ENCODE data around the gene SLN. TPM values are rescaled to one million over a fixed set of nuclear protein-coding genes. Genes with fewer than 3 reads are reported as not detected.

The SLN gene
- polyA plus RNA-seq, 5 donors = 0.30 to 92.3 (median 1.8) TPM; not detected in 1

GRCh38 chr11:107720303-107720774 lies 8.5 kb upstream of the SLN start:
- no peak for DNase-seq

GRCh38 chr11:107719557-107720302 lies 7.9 kb upstream of the SLN start:
- DNase-seq = no peak

- DNase-seq = no peak
Observed at GRCh38 chr11:107719073-107719472, 7.2 kb upstream of the SLN start.

- no peak for DNase-seq
Observed at GRCh38 chr11:107716884-107717532, 5.2 kb upstream of the SLN start.

GRCh38 chr11:107713009-107713408 lies 1.2 kb upstream of the SLN start:
- no peak for DNase-seq

- DNase-seq = no peak
Observed at GRCh38 chr11:107710301-107710700, 1.6 kb downstream of the SLN start.

- no peak for DNase-seq
Observed at GRCh38 chr11:107708792-107709191, 3.1 kb downstream of the SLN start.

- DNase-seq = no peak
Observed at GRCh38 chr11:107707807-107708206, 4.0 kb downstream of the SLN start.

GRCh38 chr11:107707215-107707671 lies 4.6 kb downstream of the SLN start:
- no peak for DNase-seq

- no peak for DNase-seq
Observed at GRCh38 chr11:107706531-107706930, 5.3 kb downstream of the SLN start.

- no peak for DNase-seq
Observed at GRCh38 chr11:107705027-107705426, 6.8 kb downstream of the SLN start.

GRCh38 chr11:107704451-107704850 lies 7.4 kb downstream of the SLN start:
- DNase-seq = no peak

GRCh38 chr11:107702723-107703122 lies 9.1 kb downstream of the SLN start:
- DNase-seq = no peak

GRCh38 chr11:107702109-107702660 lies 9.7 kb downstream of the SLN start:
- DNase-seq = no peak

GRCh38 chr11:107699371-107700285 lies 12.2 kb downstream of the SLN start:
- no peak for DNase-seq

GRCh38 chr11:107697291-107697690 lies 14.6 kb downstream of the SLN start:
- no peak for DNase-seq

GRCh38 chr11:107696140-107696539 lies 15.7 kb downstream of the SLN start:
- no peak for DNase-seq

GRCh38 chr11:107695446-107695845 lies 16.4 kb downstream of the SLN start:
- no peak for DNase-seq

GRCh38 chr11:107691000-107691750 lies 20.7 kb downstream of the SLN start:
- no peak for DNase-seq

GRCh38 chr11:107689317-107690202 lies 22.3 kb downstream of the SLN start:
- peak; percentile 76 to 84 for DNase-seq

All from right lung (tissue), 5 donors.